H1 (cell line): Measurements from ENCODE around the gene SMAGP. TPM values are rescaled to one million over a fixed set of nuclear protein-coding genes. Genes with fewer than 3 reads are reported as not detected.

Source experiments
- CTCF ChIA-PET: fragments of 300-600 bp; sonication (Branson Sonifier 250); formaldehyde crosslinking; loops from one replicate; lab custom pipeline; 2021; ENCODE audit not compliant: partially characterized antibody; lab: Charles Lee
- POLR2A ChIA-PET: fragments of 300-600 bp; sonication (Branson Sonifier 250); formaldehyde crosslinking; loops from one replicate; lab custom pipeline; 2021; ENCODE audit warnings: inconsistent platforms; ENCODE audit not compliant: partially characterized antibody; lab: Charles Lee
- DNase-seq, 2 experiments: peaks; one replicate each; pipeline versions ENCODE4 v3.0.0 to v3.0.0-alpha.2; 2010 to 2022; ENCODE audit warnings: low spot score in 2 of 2, low read depth in 1 of 2, mixed read lengths in 1 of 2
- FAIRE-seq: peaks from 2 replicates; lab custom pipeline; 2011; peaks lifted over from hg19 to GRCh38; lab: Jason Lieb, UNC
- H2AFZ ChIP-seq: 2 replicates; pipeline ENCODE4 v1.8.1; 2012; ENCODE audit warnings: low read length, inconsistent platforms
- H2AK5ac ChIP-seq: 2 replicates; pipeline ENCODE4 v1.6.1; 2013; ENCODE audit warnings: low read depth, low read length
- H2BK120ac ChIP-seq: replicated peaks from 2 replicates; pipeline ENCODE3; 2013; ENCODE audit warnings: low read depth, low read length, inconsistent platforms
- H2BK12ac ChIP-seq: 2 replicates; pipeline ENCODE4 v1.6.1; 2013; ENCODE audit warnings: low read depth, low read length
- H2BK15ac ChIP-seq: 2 replicates; pipeline ENCODE4 v1.6.1; 2013; ENCODE audit warnings: low read length
- H2BK20ac ChIP-seq: 2 replicates; pipeline ENCODE4 v1.6.1; 2013; ENCODE audit warnings: low read length
- H2BK5ac ChIP-seq: 2 replicates; pipeline ENCODE4 v1.6.1; 2013; ENCODE audit warnings: low read depth, low read length
- H3K14ac ChIP-seq: 2 replicates; pipeline ENCODE4 v1.6.1; 2013; ENCODE audit warnings: inconsistent platforms; ENCODE audit not compliant: insufficient read length
- H3K18ac ChIP-seq: 2 replicates; pipeline ENCODE4 v1.6.1; 2013; ENCODE audit warnings: low read length; ENCODE audit errors: extremely low read depth
- H3K23ac ChIP-seq: 2 replicates; pipeline ENCODE4 v1.6.1; 2013; ENCODE audit warnings: inconsistent platforms; ENCODE audit not compliant: insufficient read length
- H3K23me2 ChIP-seq: 2 replicates; pipeline ENCODE4 v1.6.1; 2013; ENCODE audit warnings: low read depth, low read length
- H3K27ac ChIP-seq: 2 replicates; pipeline ENCODE4 v1.6.1; 2011; ENCODE audit warnings: low read depth, low read length, inconsistent platforms
- H3K27me3 ChIP-seq, 4 experiments: replicated peaks in 1 of 4; 1 replicate in 1 of 4; 2 replicates in 3 of 4; pipeline versions ENCODE4 v1.6.1 to v1.8.1; 2011 to 2013; ENCODE audit warnings: low read length in 3 of 4, mild to moderate bottlenecking in 3 of 4, inconsistent platforms in 2 of 4, mixed read lengths in 2 of 4, moderate library complexity in 1 of 4; ENCODE audit not compliant: control insufficient read depth in 3 of 4, insufficient read depth in 3 of 4; ENCODE audit errors: extremely low read depth in 1 of 4
- H3K36me3 ChIP-seq, 4 experiments: 2 replicates each; pipeline versions ENCODE4 v1.6.1 to v1.8.1; 2011 to 2013; ENCODE audit warnings: mild to moderate bottlenecking in 4 of 4, low read length in 3 of 4, moderate library complexity in 2 of 4, control low read depth in 1 of 4, inconsistent platforms in 1 of 4; ENCODE audit not compliant: insufficient read depth in 4 of 4, control insufficient read depth in 2 of 4
- H3K4ac ChIP-seq: replicated peaks from 2 replicates; pipeline ENCODE3; 2013; ENCODE audit warnings: low read length, low read depth, mixed read lengths, inconsistent platforms; ENCODE audit not compliant: insufficient read length
- H3K4me1 ChIP-seq, 4 experiments: replicated peaks in 1 of 4; 1 replicate in 1 of 4; 2 replicates in 3 of 4; pipeline versions ENCODE4 v1.6.1 to v1.8.1; 2011 to 2013; ENCODE audit warnings: low read length in 3 of 4, inconsistent platforms in 2 of 4, mixed read lengths in 1 of 4; ENCODE audit not compliant: insufficient read depth in 4 of 4, control insufficient read depth in 3 of 4
- H3K4me2 ChIP-seq, 2 experiments: 2 replicates each; pipeline versions ENCODE4 v1.6.1 to v1.8.1; 2011 to 2013; ENCODE audit warnings: low read depth in 2 of 2, low read length in 2 of 2, control low read depth in 1 of 2, inconsistent platforms in 1 of 2, mild to moderate bottlenecking in 1 of 2; ENCODE audit not compliant: insufficient read depth in 1 of 2
- H3K4me3 ChIP-seq, 4 experiments: fragments of 200-600, 300-600 bp in 1 of 4; sonication (generic), shearing (Covaris generic), sonication (Bioruptor Twin) in 1 of 4; 2 replicates each; pipeline versions ENCODE4 v1.5.1 to v1.8.1; 2011 to 2016; ENCODE audit warnings: low read length in 4 of 4, low read depth in 3 of 4, control low read depth in 2 of 4, inconsistent platforms in 2 of 4, mild to moderate bottlenecking in 2 of 4, mixed read lengths in 1 of 4, moderate library complexity in 1 of 4; ENCODE audit not compliant: insufficient read depth in 2 of 4; ENCODE audit errors: extremely low read depth in 1 of 4
- H3K56ac ChIP-seq: replicated peaks from 2 replicates; pipeline ENCODE3; 2013; ENCODE audit warnings: low read depth, mild to moderate bottlenecking, mixed read lengths, low read length, inconsistent platforms; ENCODE audit not compliant: insufficient read length
- H3K79me1 ChIP-seq: 2 replicates; pipeline ENCODE4 v1.6.1; 2013; ENCODE audit warnings: low read depth, low read length, control low read depth
- H3K79me2 ChIP-seq, 2 experiments: 2 replicates each; pipeline versions ENCODE4 v1.6.1 to v1.8.1; 2012 to 2013; ENCODE audit warnings: low read length in 2 of 2, mild to moderate bottlenecking in 2 of 2, inconsistent platforms in 1 of 2; ENCODE audit not compliant: insufficient read depth in 2 of 2, control insufficient read depth in 1 of 2
- H3K9ac ChIP-seq, 4 experiments: replicated peaks in 1 of 4; 1 replicate in 1 of 4; 2 replicates in 3 of 4; pipeline versions ENCODE4 v1.6.1 to v1.8.1; 2011 to 2013; ENCODE audit warnings: low read depth in 3 of 4, low read length in 3 of 4, control low read depth in 2 of 4, mild to moderate bottlenecking in 2 of 4, moderate library complexity in 2 of 4, inconsistent platforms in 1 of 4; ENCODE audit errors: extremely low read depth in 1 of 4
- H3K9me3 ChIP-seq, 2 experiments: 2 replicates each; pipeline versions ENCODE4 v1.6.1 to v1.8.1; 2012 to 2013; ENCODE audit warnings: mild to moderate bottlenecking in 2 of 2, moderate library complexity in 2 of 2, control low read depth in 1 of 2, inconsistent platforms in 1 of 2, low read depth in 1 of 2, low read length in 1 of 2, mixed read lengths in 1 of 2; ENCODE audit not compliant: insufficient read depth in 2 of 2
- H4K20me1 ChIP-seq, 2 experiments: replicated peaks in 1 of 2; 2 replicates each; pipeline versions ENCODE3 to v1.8.1; 2011 to 2013; ENCODE audit warnings: inconsistent platforms in 2 of 2, low read length in 2 of 2, mild to moderate bottlenecking in 1 of 2; ENCODE audit not compliant: insufficient read depth in 2 of 2, control insufficient read depth in 1 of 2
- H4K5ac ChIP-seq: 2 replicates; pipeline ENCODE4 v1.6.1; 2013; ENCODE audit warnings: low read length, low read depth, mixed read lengths, inconsistent platforms; ENCODE audit not compliant: insufficient read length
- H4K8ac ChIP-seq: 2 replicates; pipeline ENCODE4 v1.8.0; 2013; ENCODE audit warnings: mild to moderate bottlenecking, moderate library complexity, low read length, inconsistent platforms; ENCODE audit not compliant: insufficient read depth; ENCODE audit errors: extremely low read depth
- H4K91ac ChIP-seq: replicated peaks from 2 replicates; pipeline ENCODE3; 2013; ENCODE audit warnings: low read length, mixed read lengths, inconsistent platforms; ENCODE audit not compliant: insufficient read length
- BRCA1 ChIP-seq: IDR thresholded peaks from 2 replicates; pipeline ENCODE4 v1.6.1; 2012; ENCODE audit warnings: low read depth, low read length, improper control_type of control experiment
- GABPA ChIP-seq: IDR thresholded peaks from 2 replicates; pipeline ENCODE4 v1.6.1; 2011; ENCODE audit warnings: mild to moderate bottlenecking, low read length, moderate library complexity, borderline replicate concordance; ENCODE audit not compliant: insufficient read depth
- SUZ12 ChIP-seq: fragments of 200-600 bp; sonication (generic); IDR thresholded peaks from 2 replicates; pipeline ENCODE4 v1.6.1; 2012; ENCODE audit warnings: mild to moderate bottlenecking, inconsistent platforms, low read length, moderate library complexity, mixed read lengths
- WGBS, 2 experiments: shearing (Covaris generic) in 1 of 2; methylation state at CpG; one replicate each; pipeline versions ENCODE4 v1.1.6 to v1.1.7; 2013 to 2015; ENCODE audit warnings: low lambda C conversion rate in 2 of 2, mixed read lengths in 2 of 2, inconsistent platforms in 1 of 2, low coverage in 1 of 2, missing lambda C conversion rate in 1 of 2; ENCODE audit not compliant: insufficient replicate concordance in 2 of 2, insufficient coverage in 1 of 2, insufficient read length in 1 of 2; ENCODE audit errors: extremely low coverage in 1 of 2, missing lambda C conversion rate in 1 of 2; 5-methylcytosine and 5-hydroxymethylcytosine counted together
- polyA plus RNA-seq, 7 experiments: library from polyadenylated mRNA; depleted of rRNA in 3 of 7; stranded (reverse) in 5 of 7; unstranded in 2 of 7; fragments of >200 nt in 5 of 7; fragments of 200-250 nt in 2 of 7; gene quantifications; 1 replicate in 5 of 7; 2 replicates in 1 of 7; 4 replicates in 1 of 7; pipeline versions ENCODE4 v1.2.1 to v1.2.3, GENCODE V29; 2011 to 2013; ENCODE audit warnings: missing spikeins in 2 of 7, mixed read lengths in 2 of 7
- total RNA-seq: library from RNA; stranded (reverse); fragmentation: NEBNext Ultra II Directional; extraction: Animal tissue kit (Norgen Biotek cat#: 25700); gene quantifications from 2 replicates; pipeline ENCODE4 v1.2.1, GENCODE V29; 2021

Gene SMAGP
- total and polyA plus RNA-seq, 2 of the 8 experiments (the other 6 are each of a cell fraction or from before 2014, with no cell fraction given) = 9.4 to 12.7 TPM

DNA sequence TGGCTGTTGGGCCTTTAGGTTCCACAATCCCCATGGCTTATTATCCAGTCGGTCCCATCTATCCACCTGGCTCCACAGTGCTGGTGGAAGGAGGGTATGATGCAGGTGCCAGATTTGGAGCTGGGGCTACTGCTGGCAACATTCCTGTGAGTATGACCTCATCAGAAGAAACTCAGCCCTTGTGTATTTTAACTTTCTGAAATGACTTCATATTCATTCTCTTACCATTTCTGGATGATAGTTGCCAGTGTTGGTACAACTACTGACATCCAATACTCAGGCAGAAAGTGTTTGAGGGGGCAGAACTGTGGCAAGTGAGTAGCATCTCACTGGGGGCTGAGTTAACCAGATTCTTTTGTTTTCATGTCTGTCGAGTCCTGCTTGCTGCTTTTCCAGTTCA, 29.2 kb downstream of the SMAGP start:
- Histone ChIP-seq H3K27ac (no peak overlapping the region), H3K9me3 (no peaks in the 10 kb centered on the region), H3K27me3 (no peaks in the 10 kb centered on the region), H3K9ac (no peak overlapping the region), H2AK5ac (no peak overlapping the region), H2BK120ac (no peak overlapping the region), H3K79me2 (peaks cover 0 to 15% of the 10 kb centered on the region in 2 experiments; a peak in 2 of 4 replicates), H2BK5ac (no peak overlapping the region), H3K36me3 (peaks cover 17 to 44% (median 27%) of the 10 kb centered on the region in 4 experiments), H3K4me3 (no peak overlapping the region), H2BK15ac (no peak overlapping the region), H2BK12ac (no peak overlapping the region), H2BK20ac (no peak overlapping the region), H4K8ac (no peak overlapping the region), H4K20me1 (peaks cover 0 to 2% of the 10 kb centered on the region in 2 experiments), H3K4me1 (peaks cover 0 to 10% (median 5%) of the 10 kb centered on the region in 4 experiments; a peak in 6 of 7 replicates), H3K4me2 (no peak overlapping the region), H3K79me1 (peaks cover 6% of the 10 kb centered on the region; the same call in 1 of the 2 replicates), H3K56ac (no peak overlapping the region), H3K18ac (no peak overlapping the region), H2AFZ (no peak overlapping the region), H3K23ac (no peak overlapping the region), H4K5ac (no peak overlapping the region), H3K4ac (no peak overlapping the region), H3K14ac (no peak overlapping the region), H4K91ac (no peak overlapping the region), H3K23me2 (peaks cover 8% of the 10 kb centered on the region)
- no peak for DNase-seq
- ChIA-PET CTCF (interaction anchor here (0.9 to 2.4 kb wide), 6 partner anchors 12 to 101 kb away, joined by 3 to 12 read pairs (median 4); partner anchors contain the start of gene POU6F1), POLR2A (interaction anchor here (0.5 to 3.3 kb wide), 11 partner anchors 8 to 215 kb away, joined by 3 to 26 read pairs (median 4); partner anchors contain the start of genes POU6F1, SLC11A2 and SMAGP)
- FAIRE-seq = no peak
- 84% methylated on average over 2 of the region's 2 CpGs; no CpG with 5 or more reads in 1 of the 2 experiments for whole genome bisulfite sequencing, 2 experiments
- no peak for TF ChIP-seq GABPA
- TF ChIP-seq BRCA1 = no peak
- no peak for TF ChIP-seq SUZ12
